Natural killer cell treated with Interleukin-12 subunit alpha and Interleukin-12 subunit beta and Interleukin-15 and Interleukin-18, amount 100 ng/mL, for 72 hours (primary cell): ENCODE measurements around the gene BUB1B. TPM values are rescaled to one million over a fixed set of nuclear protein-coding genes. Genes with fewer than 3 reads are reported as not detected.
A peak's percentile ranks its signal among the peaks of the same experiment; 100 is the strongest.
"Not testable (repeated sequence)": the region's sequence is repeated elsewhere in the genome, so short reads cannot be mapped to it uniquely, and the experiment has no call there.

Experiments used
- ATAC-seq, 2 donors: fragments of 150-1000 bp; cut with Tn5 transposase in 1 of 2; sonication (Bioruptor Pico), chemical (Tn5 transposase) in 1 of 2; 2 replicates each; pipeline ENCODE4 v1.10.0; 2021
- DNase-seq: peaks from one replicate; pipeline ENCODE4 v3.0.0; 2022; ENCODE audit warnings: low spot score
- H3K27ac Mint-ChIP-seq, 2 donors: 1 replicate in 1 of 2; 2 replicates in 1 of 2; pipeline ENCODE4 v1.8.0; 2022; ENCODE audit warnings: mixed read lengths in 2 of 2, mild to moderate bottlenecking in 1 of 2, moderate library complexity in 1 of 2
- H3K27me3 Mint-ChIP-seq, 2 donors: 1 replicate in 1 of 2; 2 replicates in 1 of 2; pipeline ENCODE4 v1.8.0; 2022; ENCODE audit warnings: mixed read lengths in 2 of 2
- H3K36me3 Mint-ChIP-seq: one replicate; pipeline ENCODE4 v1.8.0; 2022; ENCODE audit warnings: mixed read lengths
- H3K4me1 Mint-ChIP-seq, 2 donors: 1 replicate in 1 of 2; 2 replicates in 1 of 2; pipeline ENCODE4 v1.8.0; 2022; ENCODE audit warnings: low read depth in 2 of 2, mixed read lengths in 2 of 2, mild to moderate bottlenecking in 1 of 2
- H3K4me3 Mint-ChIP-seq: one replicate; pipeline ENCODE4 v1.8.0; 2022; ENCODE audit warnings: mixed read lengths
- H3K9me3 Mint-ChIP-seq: 2 replicates; pipeline ENCODE4 v1.8.0; 2022; ENCODE audit warnings: mixed read lengths
- total RNA-seq, 2 donors: library from RNA; stranded (reverse); gene quantifications; one replicate each; pipeline ENCODE4 v1.2.3, GENCODE V29; 2022

Gene BUB1B
- total RNA-seq, 2 donors from 2014 or later: 19.4 to 70.8 TPM

GRCh38 chr15:40128766-40129660 is 31.9 kb upstream of the BUB1B start:
- no peaks in the 10 kb centered on the region for H3K9me3 Mint-ChIP-seq
- no peaks in the 10 kb centered on the region for H3K36me3 Mint-ChIP-seq
- DNase-seq (no peak), ATAC-seq (peak; percentile 35 to 55)
- H3K4me1 Mint-ChIP-seq: no peaks in the 10 kb centered on the region
- H3K27me3 Mint-ChIP-seq: peaks cover 0 to 6% of the 10 kb centered on the region in 2 donors
- H3K4me3 Mint-ChIP-seq: no peak overlapping the region
- H3K27ac Mint-ChIP-seq: peak overlapping the region in 1 of 2 donors; percentile 40

GRCh38 chr15:40130118-40130517 is 30.8 kb upstream of the BUB1B start:
- no peaks in the 10 kb centered on the region for H3K4me1 Mint-ChIP-seq

GRCh38 chr15:40130799-40131502 is 29.9 kb upstream of the BUB1B start:
- Mint-ChIP-seq H3K9me3 (no peaks in the 10 kb centered on the region), H3K4me3 (no peak overlapping the region), H3K4me1 (no peaks in the 10 kb centered on the region), H3K27me3 (peaks cover 0 to 6% of the 10 kb centered on the region in 2 donors), H3K27ac (no peak overlapping the region), H3K36me3 (no peaks in the 10 kb centered on the region)
- no peak for DNase-seq
- no peak for ATAC-seq

More at GRCh38 chr15:40130118-40130517, 30.8 kb upstream of the BUB1B start:
- ATAC-seq (no peak), DNase-seq (no peak)
- peaks cover 0 to 6% of the 10 kb centered on the region in 2 donors for H3K27me3 Mint-ChIP-seq
- no peaks in the 10 kb centered on the region for H3K36me3 Mint-ChIP-seq
- no peak overlapping the region for H3K27ac Mint-ChIP-seq
- no peak overlapping the region for H3K4me3 Mint-ChIP-seq
- H3K9me3 Mint-ChIP-seq: no peaks in the 10 kb centered on the region

GRCh38 chr15:40133544-40133943 is 27.3 kb upstream of the BUB1B start:
- no peaks in the 10 kb centered on the region for H3K36me3 Mint-ChIP-seq
- H3K27ac Mint-ChIP-seq: no peak overlapping the region
- no peaks in the 10 kb centered on the region for H3K9me3 Mint-ChIP-seq
- H3K4me1 Mint-ChIP-seq: no peaks in the 10 kb centered on the region
- H3K27me3 Mint-ChIP-seq: peaks cover 0 to 6% of the 10 kb centered on the region in 2 donors
- no peak overlapping the region for H3K4me3 Mint-ChIP-seq
- ATAC-seq: no peak
- DNase-seq: no peak

- ATAC-seq (no peak), DNase-seq (no peak)
- H3K36me3 Mint-ChIP-seq: no peaks in the 10 kb centered on the region
- no peaks in the 10 kb centered on the region for H3K27me3 Mint-ChIP-seq
- no peak overlapping the region for H3K4me3 Mint-ChIP-seq
- H3K4me1 Mint-ChIP-seq: no peaks in the 10 kb centered on the region
- no peaks in the 10 kb centered on the region for H3K9me3 Mint-ChIP-seq
- no peak overlapping the region for H3K27ac Mint-ChIP-seq
These were observed 26.0 kb upstream of the BUB1B start for GRCh38 chr15:40134885-40135284.

- ATAC-seq, H3K9me3 Mint-ChIP-seq, H3K4me3 Mint-ChIP-seq, H3K27ac Mint-ChIP-seq, H3K27me3 Mint-ChIP-seq, H3K36me3 Mint-ChIP-seq, DNase-seq, H3K4me1 Mint-ChIP-seq: not testable (repeated sequence)
These were observed 24.9 kb upstream of the BUB1B start for GRCh38 chr15:40135846-40136450.

- H3K27ac Mint-ChIP-seq: no peak overlapping the region
- H3K27me3 Mint-ChIP-seq: peaks cover under 1 to 2% of the 10 kb centered on the region in 2 donors
- no peaks in the 10 kb centered on the region for H3K9me3 Mint-ChIP-seq
- H3K36me3 Mint-ChIP-seq: no peaks in the 10 kb centered on the region
- DNase-seq: no peak
- peak in 1 of 2 donors; percentile 45 for ATAC-seq
- H3K4me3 Mint-ChIP-seq: no peak overlapping the region
- H3K4me1 Mint-ChIP-seq: no peaks in the 10 kb centered on the region
These were observed 24.2 kb upstream of the BUB1B start for GRCh38 chr15:40136470-40137302.

GRCh38 chr15:40137303-40138200 is 23.3 kb upstream of the BUB1B start:
- Mint-ChIP-seq H3K9me3 (no peaks in the 10 kb centered on the region), H3K27me3 (peaks cover 7% of the 10 kb centered on the region in 2 donors), H3K36me3 (no peaks in the 10 kb centered on the region), H3K4me1 (no peaks in the 10 kb centered on the region), H3K27ac (no peak overlapping the region), H3K4me3 (no peak overlapping the region)
- no peak for ATAC-seq
- DNase-seq: no peak

GRCh38 chr15:40138201-40138570 is 22.7 kb upstream of the BUB1B start:
- DNase-seq, H3K4me3 Mint-ChIP-seq, H3K27ac Mint-ChIP-seq, H3K36me3 Mint-ChIP-seq, H3K9me3 Mint-ChIP-seq, H3K27me3 Mint-ChIP-seq, H3K4me1 Mint-ChIP-seq: not testable (repeated sequence)
- ATAC-seq: peak in 1 of 2 donors; percentile 54

GRCh38 chr15:40142428-40142827 is 18.4 kb upstream of the BUB1B start:
- Mint-ChIP-seq H3K4me3 (no peak overlapping the region), H3K27ac (no peak overlapping the region), H3K36me3 (no peaks in the 10 kb centered on the region), H3K27me3 (peaks cover 7% of the 10 kb centered on the region in 2 donors), H3K9me3 (no peaks in the 10 kb centered on the region), H3K4me1 (no peaks in the 10 kb centered on the region)
- DNase-seq (no peak), ATAC-seq (no peak)

GRCh38 chr15:40146037-40146436 is 14.8 kb upstream of the BUB1B start:
- no peak overlapping the region for H3K4me3 Mint-ChIP-seq
- H3K27ac Mint-ChIP-seq: no peak overlapping the region
- no peaks in the 10 kb centered on the region for H3K4me1 Mint-ChIP-seq
- no peak for DNase-seq
- no peaks in the 10 kb centered on the region for H3K9me3 Mint-ChIP-seq
- H3K36me3 Mint-ChIP-seq: no peaks in the 10 kb centered on the region
- peak in 1 of 2 donors; percentile 24 for ATAC-seq
- peaks cover 7 to 15% of the 10 kb centered on the region in 2 donors for H3K27me3 Mint-ChIP-seq

- Mint-ChIP-seq H3K9me3 (no peaks in the 10 kb centered on the region), H3K27me3 (peaks cover 0 to 9% of the 10 kb centered on the region in 2 donors), H3K27ac (no peak overlapping the region), H3K4me3 (no peak overlapping the region), H3K4me1 (no peaks in the 10 kb centered on the region), H3K36me3 (no peaks in the 10 kb centered on the region)
- no peak for ATAC-seq
- DNase-seq: no peak
These were observed 11.5 kb upstream of the BUB1B start for GRCh38 chr15:40149339-40149738.
